Psoas muscle (tissue), 8 donors: ENCODE results near the gene KPNA1. TPM values are rescaled to one million over a fixed set of nuclear protein-coding genes. Genes with fewer than 3 reads are reported as not detected.
"Not testable (repeated sequence)": the region's sequence is repeated elsewhere in the genome, so short reads cannot be mapped to it uniquely, and the experiment has no call there.

ENCODE experiments used
- ATAC-seq, 4 donors: fragments of 200-7000 bp; cut with Tn5 transposase; one replicate each; pipeline ENCODE4 v1.9.1; 2020; ENCODE audit warnings: moderate library complexity in 3 of 4, mild to moderate bottlenecking in 2 of 4
- DNase-seq, 2 donors: peaks; one replicate each; pipeline ENCODE4 v3.0.0-alpha.2; 2020
- H3K27ac ChIP-seq: fragments of 200-600 bp; one replicate; pipeline ENCODE4 v1.8.0; 2022
- H3K27me3 ChIP-seq, 3 donors: fragments of 200-600 bp in 1 of 3; one replicate each; pipeline versions ENCODE4 v1.6.1 to v1.8.0; 2013 to 2022; ENCODE audit warnings: low read length in 2 of 3, mild to moderate bottlenecking in 2 of 3, moderate library complexity in 1 of 3; ENCODE audit not compliant: insufficient read depth in 3 of 3
- H3K36me3 ChIP-seq, 2 donors: fragments of 200-600 bp in 1 of 2; one replicate each; pipeline versions ENCODE4 v1.6.1 to v1.8.0; 2013 to 2022; ENCODE audit warnings: low read depth in 1 of 2, mild to moderate bottlenecking in 1 of 2, moderate library complexity in 1 of 2; ENCODE audit not compliant: insufficient read depth in 1 of 2
- H3K4me1 ChIP-seq: fragments of 200-600 bp; one replicate; pipeline ENCODE4 v1.8.0; 2022
- H3K4me3 ChIP-seq: fragments of 200-600 bp; one replicate; pipeline ENCODE4 v1.8.0; 2022; ENCODE audit warnings: mild to moderate bottlenecking
- H3K9me3 ChIP-seq: fragments of 200-600 bp; one replicate; pipeline ENCODE4 v1.8.0; 2022
- CTCF ChIP-seq: fragments of 200-600 bp; IDR thresholded peaks from one replicate; pipeline ENCODE4 v1.8.0; 2022; ENCODE audit warnings: antibody characterized with exemption
- WGBS, 3 donors: extraction: QIAGEN DNeasy Blood & Tissue Kit; methylation state at CpG; one replicate each; pipeline versions ENCODE4 v1.1.6 to v1.1.7; 2013; 5-methylcytosine and 5-hydroxymethylcytosine counted together
- intact Hi-C, 2 donors: fragments of 100-400 bp; cut with DNase I; formaldehyde crosslinking; loops; one replicate each; pipeline versions ENCODE4 v1.11.0 to v1.14.2; 2022
- polyA plus RNA-seq, 3 donors: library from polyadenylated mRNA; stranded (reverse); fragments of 200-250 nt; gene quantifications; one replicate each; pipeline ENCODE4 v1.2.3, GENCODE V29; 2013
- total RNA-seq, 4 donors: library from RNA; stranded (reverse); fragmentation: NEBNext Ultra II Directional in 2 of 4; extraction: Animal tissue kit (Norgen Biotek cat#: 25700) in 2 of 4; gene quantifications; one replicate each; pipeline versions ENCODE4 v1.2.1 to v1.2.4, GENCODE V29; 2021 to 2023
- donor health status: healthy with polysubstance abuse.
- donor health status: DM: no; HTN: no; CAD: no; lungs with moderate emphysema.
- donor health status: Bipolar disorder and iron deficiency.
- donor health status: healthy.
- donor health status: DM: yes; HTN: yes; CAD: no.
- donor health status: DM: no; HTN: no; CAD: no.
- donor health status: DM: no; HTN: no; CAD: no.
- donor health status: DM: yes; HTN: yes; CAD: no.

KPNA1 gene
- total and polyA plus RNA-seq, 7 donors: 39.5 to 263 (median 180) TPM

- 97% methylated on average over 11 of the region's 11 CpGs for WGBS, 3 donors
- H3K4me3 ChIP-seq, H3K4me1 ChIP-seq, intact Hi-C loops, ATAC-seq, H3K27me3 ChIP-seq, H3K9me3 ChIP-seq, H3K27ac ChIP-seq, DNase-seq: not testable (repeated sequence)
- peaks cover 14 to 88% of the 10 kb centered on the region in 2 donors for H3K36me3 ChIP-seq
Observed at GRCh38 chr3:122443762-122444490, 70.8 kb downstream of the KPNA1 start.

- Histone ChIP-seq H3K9me3 (no peaks in the 10 kb centered on the region), H3K4me3 (no peak overlapping the region), H3K4me1 (no peaks in the 10 kb centered on the region), H3K27me3 (no peaks in the 10 kb centered on the region), H3K36me3 (peaks cover 14 to 88% of the 10 kb centered on the region in 2 donors), H3K27ac (no peak overlapping the region)
- no peak for TF ChIP-seq CTCF
- intact Hi-C loops: no loop called here
- ATAC-seq: peak in 1 of 4 donors; percentile 38
- no peak for DNase-seq
- WGBS, 3 donors: 77 to 83% (median 83%) methylated on average over 10 of the region's 10 CpGs
Observed at GRCh38 chr3:122443090-122443489, 71.6 kb downstream of the KPNA1 start.

- no peaks in the 10 kb centered on the region for H3K4me1 ChIP-seq
- no peak overlapping the region for H3K4me3 ChIP-seq
- TF ChIP-seq CTCF: no peak
- DNase-seq (no peak), ATAC-seq (no peak)
- 93 to 98% (median 97%) methylated on average over 9 of the region's 9 CpGs for WGBS, 3 donors
- no peaks in the 10 kb centered on the region for H3K27me3 ChIP-seq
- intact Hi-C loops: loop anchor here in 1 of 2 donors (5.0 kb wide), 1 partner anchor 41 kb away; no protein-coding TSS in a partner anchor
- H3K27ac ChIP-seq: no peak overlapping the region
- H3K36me3 ChIP-seq: peaks cover 17 to 100% of the 10 kb centered on the region in 2 donors
- H3K9me3 ChIP-seq: no peaks in the 10 kb centered on the region
Observed at GRCh38 chr3:122435950-122436349, 78.8 kb downstream of the KPNA1 start.

- ATAC-seq (no peak), DNase-seq (no peak)
- Histone ChIP-seq H3K4me3 (no peak overlapping the region), H3K36me3 (peaks cover 16 to 95% of the 10 kb centered on the region in 2 donors), H3K27ac (no peak overlapping the region), H3K27me3 (no peaks in the 10 kb centered on the region), H3K4me1 (no peaks in the 10 kb centered on the region), H3K9me3 (no peaks in the 10 kb centered on the region)
- intact Hi-C loops: no loop called here
- 96 to 98% (median 97%) methylated on average over 2 of the region's 2 CpGs for WGBS, 3 donors
- TF ChIP-seq CTCF: no peak
Observed at GRCh38 chr3:122430371-122430770, 84.4 kb downstream of the KPNA1 start.

GRCh38 chr3:122427857-122428471, 86.8 kb downstream of the KPNA1 start:
- no peak overlapping the region for H3K27ac ChIP-seq
- TF ChIP-seq CTCF: no peak
- 90 to 94% (median 93%) methylated on average over 2 of the region's 2 CpGs for WGBS, 3 donors
- intact Hi-C loops: no loop called here
- DNase-seq (no peak), ATAC-seq (no peak)
- peaks cover 12 to 93% of the 10 kb centered on the region in 2 donors for H3K36me3 ChIP-seq
- H3K4me3 ChIP-seq: no peak overlapping the region
- no peaks in the 10 kb centered on the region for H3K27me3 ChIP-seq
- no peaks in the 10 kb centered on the region for H3K4me1 ChIP-seq
- no peaks in the 10 kb centered on the region for H3K9me3 ChIP-seq
